Erythroblast (primary cell): ENCODE data around the gene SH3PXD2B.

Source experiments
- GATA1 ChIP-seq: IDR thresholded peaks from 2 replicates; pipeline ENCODE4 v1.6.1; 2011; ENCODE audit warnings: low read depth, mild to moderate bottlenecking, control low read depth, low read length, moderate library complexity
- POLR2A ChIP-seq: IDR thresholded peaks from 2 replicates; pipeline ENCODE4 v1.6.1; 2011; ENCODE audit warnings: mild to moderate bottlenecking, low read length

- TF ChIP-seq POLR2A (no peak), GATA1 (no peak)
These were observed 69.2 kb downstream of the SH3PXD2B start for GRCh38 chr5:172385010-172385563.
